Measurements from ENCODE around the gene PFN3.

Gene PFN3

GRCh38 chr5:177373806-177374205 lies 26.7 kb downstream of the PFN3 start:
- no peak for DNase-seq (ENCODE audit: low read depth in 2 of 2)

GRCh38 chr5:177372910-177373309 lies 27.6 kb downstream of the PFN3 start:
- DNase-seq (ENCODE audit: low read depth in 2 of 2) = no peak

GRCh38 chr5:177372034-177372896 lies 28.2 kb downstream of the PFN3 start:
- DNase-seq (ENCODE audit: low read depth in 2 of 2) = no peak

- no peak for DNase-seq (ENCODE audit: low read depth in 2 of 2)
Observed at GRCh38 chr5:177371120-177372033, 29.1 kb downstream of the PFN3 start.

GRCh38 chr5:177370488-177371119 lies 29.9 kb downstream of the PFN3 start:
- peak in 1 of 2 donors; percentile 48 for DNase-seq (ENCODE audit: low read depth in 2 of 2)

- DNase-seq (ENCODE audit: low read depth in 2 of 2) = no peak
Observed at GRCh38 chr5:177369645-177370440, 30.6 kb downstream of the PFN3 start.

- no peak for DNase-seq (ENCODE audit: low read depth in 2 of 2)
Observed at GRCh38 chr5:177368869-177369644, 31.4 kb downstream of the PFN3 start.

GRCh38 chr5:177367981-177368868 lies 32.2 kb downstream of the PFN3 start:
- no peak for DNase-seq (ENCODE audit: low read depth in 2 of 2)

- no peak for DNase-seq (ENCODE audit: low read depth in 2 of 2)
Observed at GRCh38 chr5:177367323-177367848, 33.1 kb downstream of the PFN3 start.

GRCh38 chr5:177366528-177367322 lies 33.7 kb downstream of the PFN3 start:
- no peak for DNase-seq (ENCODE audit: low read depth in 2 of 2)

- DNase-seq (ENCODE audit: low read depth in 2 of 2) = no peak
Observed at GRCh38 chr5:177365845-177366527, 34.5 kb downstream of the PFN3 start.

GRCh38 chr5:177364159-177364962 lies 36.1 kb downstream of the PFN3 start:
- peak in 1 of 2 donors; percentile 35 for DNase-seq (ENCODE audit: low read depth in 2 of 2)

- DNase-seq (ENCODE audit: low read depth in 2 of 2) = no peak
Observed at GRCh38 chr5:177363565-177363964, 36.9 kb downstream of the PFN3 start.

GRCh38 chr5:177362610-177363507 lies 37.6 kb downstream of the PFN3 start:
- DNase-seq (ENCODE audit: low read depth in 2 of 2) = peak; percentile 41 to 59

GRCh38 chr5:177362292-177362609 lies 38.2 kb downstream of the PFN3 start:
- DNase-seq (ENCODE audit: low read depth in 2 of 2) = no peak

All from stimulated activated CD4-positive, alpha-beta T cell treated with anti-CD3 and anti-CD28 coated beads, Interleukin-15, amount 100 ng/mL, for 48 hours (primary cell).